Measurements from ENCODE around the gene CDPF1.

The CDPF1 gene

GRCh38 chr22:46256358-46256958 is 6.4 kb upstream of the CDPF1 start:
- DNase-seq: no peak

- no peak for DNase-seq
Measured at GRCh38 chr22:46251816-46252380, 1.8 kb upstream of the CDPF1 start.

GRCh38 chr22:46251266-46251665 is 1.2 kb upstream of the CDPF1 start:
- DNase-seq: no peak

GRCh38 chr22:46250783-46251125 is 661 bp upstream of the CDPF1 start:
- no peak for DNase-seq

DNA sequence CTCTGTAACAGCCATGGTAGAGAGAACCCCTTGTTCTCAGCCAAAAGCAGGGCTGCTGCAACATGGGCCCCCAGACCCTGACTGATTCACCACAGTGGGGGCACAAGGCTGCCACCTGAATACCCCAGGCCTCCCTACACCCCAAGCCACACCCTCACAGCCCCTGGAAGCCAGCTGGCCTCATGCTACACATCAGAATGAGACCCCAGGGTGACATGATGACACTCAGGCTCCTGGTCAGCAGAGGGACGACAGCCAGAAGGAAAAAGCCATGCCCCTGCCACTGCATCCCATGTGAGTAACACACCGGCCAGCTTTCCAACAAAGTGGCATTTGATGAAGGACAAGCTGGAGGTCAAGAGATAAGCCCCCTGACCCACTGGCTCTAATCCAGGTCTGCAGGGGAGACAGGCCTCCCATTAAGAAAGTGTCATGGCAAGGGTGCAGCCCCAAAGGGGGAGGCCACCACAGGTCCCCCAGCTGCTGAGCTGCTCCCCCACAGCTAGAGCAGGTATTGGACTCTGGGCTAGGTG is 2.6 kb downstream of the CDPF1 start:
- DNase-seq: no peak

- DNase-seq: no peak
Measured at GRCh38 chr22:46246178-46246577, 3.9 kb downstream of the CDPF1 start.

DNA sequence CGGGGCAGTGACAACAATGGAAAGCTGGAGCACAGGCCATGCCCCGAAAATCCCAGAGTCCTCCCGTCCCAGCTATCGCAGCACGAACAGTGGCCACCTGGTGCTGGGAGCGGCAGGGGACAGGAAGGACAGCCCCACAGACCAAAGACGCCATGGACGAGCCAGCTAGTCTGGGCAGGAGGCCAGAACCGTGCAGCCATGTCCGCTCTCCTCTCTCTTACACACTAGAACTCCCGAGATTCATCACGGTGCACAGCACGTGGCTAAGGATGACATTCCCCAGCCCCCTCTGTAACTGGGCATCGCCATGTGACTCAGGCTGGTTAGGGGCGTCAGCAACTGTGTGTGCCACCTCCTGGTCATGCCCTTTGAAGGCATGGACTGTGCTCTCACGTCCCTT is 4.6 kb downstream of the CDPF1 start:
- DNase-seq: no peak

DNA sequence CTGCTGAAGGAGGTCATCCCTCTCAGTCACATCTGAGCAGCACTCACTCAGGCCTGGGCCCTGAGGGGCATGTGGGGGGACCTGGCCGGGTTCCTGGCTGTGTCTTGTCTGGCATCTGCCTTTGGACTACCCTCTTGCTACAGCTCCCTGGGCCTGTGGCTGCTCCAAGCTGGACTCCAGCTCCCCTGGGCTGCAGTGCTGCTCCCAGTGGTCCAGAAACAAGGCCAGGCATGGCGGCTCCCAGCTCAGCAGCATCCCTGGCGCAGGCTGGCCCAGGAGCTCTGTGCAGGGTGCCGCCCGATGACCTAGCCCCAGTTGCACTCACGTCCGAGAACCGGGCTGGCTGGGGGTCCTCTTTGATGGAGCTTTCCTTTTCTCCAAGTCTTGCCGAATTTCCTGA is 5.3 kb downstream of the CDPF1 start:
- no peak for DNase-seq

DNA sequence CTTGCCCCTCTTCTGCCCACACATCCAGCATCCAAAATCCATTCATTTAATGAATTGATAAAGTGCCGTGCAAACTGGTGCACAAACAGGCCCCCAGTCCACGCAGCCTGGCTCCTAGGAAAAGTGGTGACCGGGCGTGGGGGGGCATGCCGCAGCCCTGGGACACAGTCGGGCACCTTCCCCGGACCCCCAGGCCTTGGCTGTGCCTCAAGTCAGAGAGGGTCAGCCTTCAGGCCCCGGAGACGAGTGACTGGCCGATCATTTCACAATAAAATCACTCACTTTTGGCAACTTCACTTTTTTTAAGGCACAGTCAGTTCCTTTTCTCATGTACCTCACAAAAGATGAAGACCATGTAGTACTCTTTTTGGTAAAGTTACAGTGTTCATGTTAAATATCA is 8.0 kb downstream of the CDPF1 start:
- DNase-seq: no peak

GRCh38 chr22:46241396-46242007 is 8.6 kb downstream of the CDPF1 start:
- no peak for DNase-seq

GRCh38 chr22:46240907-46241306 is 9.2 kb downstream of the CDPF1 start:
- no peak for DNase-seq

GRCh38 chr22:46240506-46240905 is 9.6 kb downstream of the CDPF1 start:
- no peak for DNase-seq

DNA sequence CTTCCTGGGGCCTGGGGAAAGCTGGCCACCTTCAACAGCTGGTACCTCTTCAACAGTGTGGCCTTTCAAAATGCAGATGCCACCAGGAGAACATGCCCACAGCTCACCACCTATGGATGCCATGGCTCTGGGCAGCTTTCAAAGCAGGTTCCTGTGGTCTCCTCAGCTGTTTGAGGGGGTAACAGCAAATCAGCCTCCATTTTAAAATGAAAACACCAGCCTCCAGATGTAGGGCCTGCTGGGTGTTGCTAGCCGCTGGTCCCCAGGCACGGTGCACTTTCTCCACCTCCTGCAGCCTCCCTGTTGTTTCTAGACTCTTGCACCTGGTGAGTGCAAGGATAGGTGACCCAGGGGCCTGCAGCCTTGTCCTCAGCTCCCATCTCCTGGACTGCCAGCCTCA is 10.0 kb downstream of the CDPF1 start:
- no peak for DNase-seq

DNA sequence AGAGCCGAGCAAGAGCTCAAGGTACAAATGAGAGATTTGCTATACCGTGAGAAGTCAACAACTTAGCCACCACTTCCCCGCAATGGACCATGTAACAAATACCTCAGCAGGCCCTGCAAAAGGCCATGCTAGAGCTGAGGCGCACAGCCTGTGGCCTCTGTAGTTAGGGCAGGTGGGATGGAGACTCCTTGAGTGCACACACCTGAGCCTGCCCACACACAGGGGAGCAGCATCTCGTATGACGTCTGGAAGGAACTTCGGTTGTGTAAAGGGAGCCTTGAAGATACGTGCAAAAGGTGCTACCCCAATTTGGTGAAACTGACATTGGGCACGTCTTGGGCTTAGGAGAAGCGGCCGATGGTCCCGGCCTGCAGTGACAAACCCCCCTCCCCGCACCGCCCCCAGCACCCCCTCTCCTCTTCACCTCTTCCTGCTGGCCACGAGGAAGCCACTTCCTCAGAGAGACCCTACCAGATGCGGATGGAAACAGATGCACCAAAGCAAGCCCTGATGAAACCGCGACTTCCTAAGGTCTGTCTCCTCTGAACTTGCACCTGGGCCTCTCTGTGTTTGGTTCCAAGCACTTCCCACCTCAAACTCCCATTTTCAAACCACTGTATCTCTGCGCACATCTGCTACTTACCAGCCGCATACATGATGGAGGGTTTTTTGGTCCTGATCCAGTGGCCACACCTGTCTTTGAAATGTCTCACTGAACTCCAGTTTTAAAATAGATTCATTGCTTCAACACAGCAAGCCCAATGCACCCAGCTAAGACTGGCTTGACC is 10.6 kb downstream of the CDPF1 start:
- DNase-seq: no peak

DNA sequence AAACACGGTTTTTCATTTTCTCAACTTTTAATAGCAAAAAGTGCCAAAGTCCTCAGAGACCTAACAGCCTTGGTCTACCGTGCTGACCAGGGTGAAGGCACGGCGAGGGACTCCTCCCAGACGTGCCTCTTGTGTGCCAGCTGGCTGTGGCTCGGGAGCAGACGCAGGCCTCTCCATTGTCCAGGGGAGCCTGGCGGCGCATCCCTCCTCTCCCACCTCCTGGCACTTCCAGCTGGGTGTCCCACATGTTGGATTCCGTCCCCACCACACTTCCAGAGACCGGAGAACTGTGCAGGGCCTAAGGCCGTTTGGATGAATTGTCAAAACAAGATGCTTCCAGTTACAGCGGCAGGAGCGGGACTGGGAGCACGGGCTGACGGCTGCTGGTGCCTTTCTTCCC is 11.6 kb downstream of the CDPF1 start:
- DNase-seq: no peak

DNA sequence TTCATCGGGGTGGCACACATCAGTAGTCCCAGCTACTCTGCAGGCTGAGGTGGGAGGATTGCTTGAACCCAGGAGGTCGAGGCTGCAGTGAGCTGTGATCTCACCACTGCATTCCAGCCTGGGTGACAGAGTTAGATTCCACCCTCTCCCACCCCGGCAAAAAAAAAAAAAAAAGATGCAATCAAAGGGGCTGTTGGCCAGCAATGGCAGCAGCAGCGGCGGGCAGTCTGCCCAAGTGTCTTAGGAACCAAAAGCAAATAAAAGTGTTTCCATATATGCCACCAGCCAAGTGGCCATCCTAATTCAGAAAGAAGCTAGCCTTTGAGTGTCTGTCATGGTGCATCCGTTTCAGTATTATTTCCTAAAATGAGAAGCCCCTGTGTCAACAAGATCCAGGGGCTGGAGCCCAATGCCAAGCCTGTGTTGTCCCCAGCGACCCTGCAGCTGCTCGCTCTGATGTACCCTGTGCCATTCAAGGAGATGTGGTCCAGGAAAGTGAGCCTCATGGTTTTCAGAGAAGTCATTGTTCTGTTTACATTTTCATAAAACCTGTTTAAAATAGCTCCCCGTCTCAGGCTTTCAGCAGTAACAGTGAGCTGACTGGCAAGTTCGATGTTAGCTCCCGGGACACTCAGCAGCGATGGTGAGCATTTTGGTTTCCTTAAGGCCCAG is 12.5 kb downstream of the CDPF1 start:
- DNase-seq: peak; percentile 45

- no peak for DNase-seq
Measured at GRCh38 chr22:46234969-46235368, 15.1 kb downstream of the CDPF1 start.

DNA sequence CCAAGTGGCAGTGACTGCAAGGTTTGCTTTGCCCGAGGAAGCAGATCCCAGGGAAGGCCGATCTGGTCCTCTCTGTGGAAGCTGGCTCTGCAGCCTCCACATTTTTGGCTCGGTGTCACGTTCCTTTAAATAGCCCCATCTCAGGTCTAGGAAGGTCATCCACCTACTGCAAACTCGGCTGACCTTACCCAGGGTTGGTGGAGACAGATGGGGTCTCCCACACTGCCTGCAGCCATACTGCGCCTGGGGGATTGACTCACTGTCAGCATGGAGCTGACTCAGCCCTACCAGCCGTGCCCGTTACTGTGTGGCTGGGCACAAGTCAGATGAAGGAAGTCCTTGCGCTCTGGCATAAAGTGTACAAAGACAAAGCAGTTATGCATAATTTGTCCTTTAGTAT is 16.9 kb downstream of the CDPF1 start:
- DNase-seq: no peak

DNA sequence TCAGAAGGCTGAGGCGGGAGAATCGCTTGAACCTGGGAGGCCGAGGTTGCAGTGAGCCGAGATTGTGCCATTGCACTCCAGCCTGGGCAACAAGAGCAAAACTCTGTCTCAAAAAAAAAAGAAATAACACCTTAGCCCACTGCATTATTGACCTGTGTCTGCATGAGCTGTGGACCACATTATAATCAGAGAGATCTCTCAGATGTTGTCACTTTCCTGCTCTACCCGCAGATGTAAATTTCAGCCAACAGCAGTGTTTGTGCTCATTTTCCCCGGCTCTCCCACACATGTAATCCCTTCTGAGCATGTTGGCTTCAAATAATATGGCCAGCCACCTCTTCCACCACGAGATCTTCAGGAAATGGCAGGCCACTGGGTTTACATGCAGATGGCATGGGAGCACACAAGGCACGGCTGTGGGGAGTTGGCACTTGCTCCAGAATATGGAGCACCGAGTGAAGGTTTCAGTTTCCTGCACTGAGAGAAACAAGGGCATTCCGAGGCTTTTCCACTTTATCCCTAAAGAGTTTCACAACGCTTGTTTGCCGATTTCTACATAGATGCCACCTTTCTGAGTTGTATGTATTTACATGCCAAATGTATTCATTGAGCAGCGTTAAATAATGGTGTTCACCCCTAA is 19.7 kb downstream of the CDPF1 start:
- DNase-seq: no peak

DNA sequence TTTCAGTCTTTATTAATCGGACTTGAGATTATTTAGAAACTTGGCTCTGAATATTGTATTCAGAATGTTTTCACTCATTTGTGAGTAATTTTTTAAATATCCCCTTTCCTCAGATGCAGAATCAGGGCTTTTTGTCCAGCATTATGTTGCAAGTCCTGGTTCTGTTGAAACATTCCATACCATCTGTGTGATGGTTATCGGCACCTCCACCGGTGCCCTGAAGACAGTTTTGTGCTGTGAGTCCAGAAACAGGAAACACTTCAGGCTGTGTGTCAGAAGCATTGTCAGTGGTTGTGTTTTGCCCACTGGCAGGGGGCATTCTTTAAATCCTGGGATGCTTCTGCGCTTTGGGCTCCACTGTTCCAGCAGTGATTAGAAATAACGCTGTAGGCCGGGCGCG is 20.4 kb downstream of the CDPF1 start:
- no peak for DNase-seq

GRCh38 chr22:46226577-46226976 is 23.5 kb downstream of the CDPF1 start:
- no peak for DNase-seq

- DNase-seq: no peak
Measured at GRCh38 chr22:46225631-46226030, 24.5 kb downstream of the CDPF1 start.

DNA sequence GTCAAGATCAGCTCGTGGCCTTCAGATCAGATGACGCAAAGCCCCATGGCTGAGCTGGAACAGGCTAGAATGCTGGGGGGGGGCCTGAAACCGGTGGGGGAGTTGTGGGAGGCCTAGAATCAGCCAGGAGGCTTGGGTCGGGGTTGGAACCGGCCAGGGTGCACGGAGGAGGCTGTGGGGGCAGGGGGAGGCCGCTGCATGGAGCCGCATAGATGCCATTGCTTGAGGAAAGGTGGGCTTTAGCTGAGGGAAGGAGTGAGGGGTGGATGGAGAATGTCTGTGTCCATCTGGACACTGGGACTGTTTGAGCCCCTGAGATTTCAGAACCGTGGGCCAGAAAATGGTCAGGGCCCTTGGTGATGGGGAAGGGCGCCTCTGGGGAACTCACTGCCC is 25.2 kb downstream of the CDPF1 start:
- DNase-seq: no peak
